ENCODE measurements around the gene FBP1.

DNA sequence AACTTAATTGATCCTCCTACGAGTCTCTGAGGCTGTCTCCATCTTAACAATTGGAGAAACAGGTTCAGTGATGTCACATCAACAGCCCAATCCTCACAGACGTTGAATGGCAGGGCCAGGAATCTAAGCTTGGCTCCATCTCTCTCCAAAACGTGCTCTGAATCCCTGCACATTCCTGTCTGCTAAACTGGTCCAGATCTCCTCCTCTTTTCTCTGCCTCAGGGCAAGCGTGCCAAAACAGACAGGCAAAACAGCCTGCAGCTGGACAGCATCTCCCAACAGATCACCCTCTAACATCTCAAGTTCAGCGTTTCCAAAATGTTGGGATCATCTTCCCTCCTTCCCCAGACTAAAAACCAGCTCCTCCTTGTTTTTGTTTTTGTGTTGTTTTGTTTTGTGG is 6.6 kb downstream of the FBP1 start:
- no peak for TF ChIP-seq POLR2A (IDR thresholded peaks at IDR 0.05)
- TF ChIP-seq, protein P1, sequence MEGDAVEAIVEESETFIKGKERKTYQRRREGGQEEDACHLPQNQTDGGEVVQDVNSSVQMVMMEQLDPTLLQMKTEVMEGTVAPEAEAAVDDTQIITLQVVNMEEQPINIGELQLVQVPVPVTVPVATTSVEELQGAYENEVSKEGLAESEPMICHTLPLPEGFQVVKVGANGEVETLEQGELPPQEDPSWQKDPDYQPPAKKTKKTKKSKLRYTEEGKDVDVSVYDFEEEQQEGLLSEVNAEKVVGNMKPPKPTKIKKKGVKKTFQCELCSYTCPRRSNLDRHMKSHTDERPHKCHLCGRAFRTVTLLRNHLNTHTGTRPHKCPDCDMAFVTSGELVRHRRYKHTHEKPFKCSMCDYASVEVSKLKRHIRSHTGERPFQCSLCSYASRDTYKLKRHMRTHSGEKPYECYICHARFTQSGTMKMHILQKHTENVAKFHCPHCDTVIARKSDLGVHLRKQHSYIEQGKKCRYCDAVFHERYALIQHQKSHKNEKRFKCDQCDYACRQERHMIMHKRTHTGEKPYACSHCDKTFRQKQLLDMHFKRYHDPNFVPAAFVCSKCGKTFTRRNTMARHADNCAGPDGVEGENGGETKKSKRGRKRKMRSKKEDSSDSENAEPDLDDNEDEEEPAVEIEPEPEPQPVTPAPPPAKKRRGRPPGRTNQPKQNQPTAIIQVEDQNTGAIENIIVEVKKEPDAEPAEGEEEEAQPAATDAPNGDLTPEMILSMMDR (IDR thresholded peaks at IDR 0.05): no peak
